ENCODE results near the gene RDH13.
"Not testable (repeated sequence)": the region's sequence is repeated elsewhere in the genome, so short reads cannot be mapped to it uniquely, and the experiment has no call there.

RDH13 gene

GRCh38 chr19:55062735-55063491, at the start of gene RDH13:
RDH13 (minus strand) TSS chr19:55063148; CDS start chr19:55063032, 116 bp downstream.
- peak; percentile 97 to 99 (median 98) for DNase-seq (ENCODE audit: low read depth in 3 of 3)

GRCh38 chr19:55112246-55112776, 49.4 kb upstream of the RDH13 start:
- no peak for DNase-seq (ENCODE audit: low read depth in 3 of 3)

- no peak for DNase-seq (ENCODE audit: low read depth in 3 of 3)
These were observed 48.4 kb upstream of the RDH13 start for GRCh38 chr19:55111238-55111831.

GRCh38 chr19:55109527-55110291, 46.8 kb upstream of the RDH13 start:
- no peak for DNase-seq (ENCODE audit: low read depth in 3 of 3)

- not testable (repeated sequence) for DNase-seq (ENCODE audit: low read depth in 3 of 3)
These were observed 44.3 kb upstream of the RDH13 start for GRCh38 chr19:55107252-55107651.

GRCh38 chr19:55106591-55106990, 43.6 kb upstream of the RDH13 start:
- no peak for DNase-seq (ENCODE audit: low read depth in 3 of 3)

- no peak for DNase-seq (ENCODE audit: low read depth in 3 of 3)
These were observed 42.3 kb upstream of the RDH13 start for GRCh38 chr19:55105237-55105636.

- DNase-seq (ENCODE audit: low read depth in 3 of 3), result no peak
These were observed 40.2 kb upstream of the RDH13 start for GRCh38 chr19:55103190-55103589.

GRCh38 chr19:55101261-55101660, 38.3 kb upstream of the RDH13 start:
- DNase-seq (ENCODE audit: low read depth in 3 of 3), result no peak

GRCh38 chr19:55099557-55100506, 36.9 kb upstream of the RDH13 start:
- no peak for DNase-seq (ENCODE audit: low read depth in 3 of 3)

- no peak for DNase-seq (ENCODE audit: low read depth in 3 of 3)
These were observed 36.0 kb upstream of the RDH13 start for GRCh38 chr19:55098716-55099556.

GRCh38 chr19:55097864-55098715, 35.1 kb upstream of the RDH13 start:
- no peak for DNase-seq (ENCODE audit: low read depth in 3 of 3)

- DNase-seq (ENCODE audit: low read depth in 3 of 3), result no peak
These were observed 33.2 kb upstream of the RDH13 start for GRCh38 chr19:55096061-55096701.

GRCh38 chr19:55095260-55096060, 32.5 kb upstream of the RDH13 start:
- DNase-seq (ENCODE audit: low read depth in 3 of 3), result no peak

- no peak for DNase-seq (ENCODE audit: low read depth in 3 of 3)
These were observed 31.7 kb upstream of the RDH13 start for GRCh38 chr19:55094456-55095259.

GRCh38 chr19:55092423-55093318, 29.7 kb upstream of the RDH13 start:
- DNase-seq (ENCODE audit: low read depth in 3 of 3), result no peak
